Thyroid gland (tissue), 4 donors: ENCODE measurements around the gene CHST11.

Source experiments
- POLR2A ChIP-seq, 2 donors: fragments of 450-650 bp; IDR thresholded peaks; one replicate each; pipeline ENCODE4 v1.6.1; 2017; ENCODE audit warnings: antibody characterized with exemption in 2 of 2, mild to moderate bottlenecking in 2 of 2, moderate library complexity in 1 of 2
- TF ChIP-seq, protein P1 (sequence below), 6 experiments: fragments of 200-600 bp in 3 of 6; fragments of 450-650 bp in 3 of 6; sonication (generic) in 3 of 6; IDR thresholded peaks; one replicate each; pipeline ENCODE4 v1.5.1; 2016 to 2019; ENCODE audit warnings: antibody characterized with exemption in 6 of 6, mild to moderate bottlenecking in 2 of 6, inconsistent platforms in 1 of 6, moderate library complexity in 1 of 6

DNA sequence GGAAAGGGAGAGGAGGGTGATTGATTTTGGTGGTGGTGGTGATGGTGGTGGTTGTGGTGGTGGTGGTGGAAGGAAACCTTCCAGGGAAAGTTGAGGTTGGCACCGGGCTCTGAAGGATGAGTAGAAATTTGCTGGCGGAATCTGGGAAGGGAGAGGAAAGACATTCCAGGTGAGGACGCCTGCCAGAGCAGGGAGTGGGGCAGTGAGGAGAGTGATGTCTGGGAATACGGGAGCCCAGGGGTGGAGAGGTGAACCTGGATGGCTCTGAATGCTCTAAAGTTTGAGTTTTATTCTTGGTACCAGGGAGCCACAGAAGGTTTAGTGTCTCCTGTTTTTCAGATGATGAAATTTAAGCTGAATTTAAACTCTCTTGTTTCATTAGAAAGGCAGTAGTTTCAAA, 16.0 kb downstream of the CHST11 start:
- TF ChIP-seq, protein P1, sequence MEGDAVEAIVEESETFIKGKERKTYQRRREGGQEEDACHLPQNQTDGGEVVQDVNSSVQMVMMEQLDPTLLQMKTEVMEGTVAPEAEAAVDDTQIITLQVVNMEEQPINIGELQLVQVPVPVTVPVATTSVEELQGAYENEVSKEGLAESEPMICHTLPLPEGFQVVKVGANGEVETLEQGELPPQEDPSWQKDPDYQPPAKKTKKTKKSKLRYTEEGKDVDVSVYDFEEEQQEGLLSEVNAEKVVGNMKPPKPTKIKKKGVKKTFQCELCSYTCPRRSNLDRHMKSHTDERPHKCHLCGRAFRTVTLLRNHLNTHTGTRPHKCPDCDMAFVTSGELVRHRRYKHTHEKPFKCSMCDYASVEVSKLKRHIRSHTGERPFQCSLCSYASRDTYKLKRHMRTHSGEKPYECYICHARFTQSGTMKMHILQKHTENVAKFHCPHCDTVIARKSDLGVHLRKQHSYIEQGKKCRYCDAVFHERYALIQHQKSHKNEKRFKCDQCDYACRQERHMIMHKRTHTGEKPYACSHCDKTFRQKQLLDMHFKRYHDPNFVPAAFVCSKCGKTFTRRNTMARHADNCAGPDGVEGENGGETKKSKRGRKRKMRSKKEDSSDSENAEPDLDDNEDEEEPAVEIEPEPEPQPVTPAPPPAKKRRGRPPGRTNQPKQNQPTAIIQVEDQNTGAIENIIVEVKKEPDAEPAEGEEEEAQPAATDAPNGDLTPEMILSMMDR (IDR thresholded peaks at IDR 0.05), result no peak
- TF ChIP-seq POLR2A (IDR thresholded peaks at IDR 0.05), result no peak
